HEK293 (cell line): ENCODE results near the gene CSNK2A2.

Experiments used
- CTCF ChIA-PET: fragments of 350-600 bp; formaldehyde crosslinking; extraction: SDS; loops from one replicate; lab custom pipeline; 2021; ENCODE audit warnings: antibody characterized with exemption; lab: Yijun Ruan, JAX
- POLR2A ChIA-PET: fragments of 300-600 bp; formaldehyde crosslinking; extraction: SDS; loops from one replicate; lab custom pipeline; 2020; ENCODE audit warnings: antibody characterized with exemption, inconsistent platforms; lab: Yijun Ruan, JAX
- H3K27ac ChIP-seq: fragments of 200-500 bp; sonication (Bioruptor generic); 2 replicates; pipeline ENCODE4 v1.5.1; 2014; ENCODE audit warnings: low read depth, low read length, control low read depth, inconsistent platforms; ENCODE audit errors: extremely low read depth
- H3K36me3 ChIP-seq, 2 experiments: fragments of 200-500 bp in 1 of 2; sonication (Bioruptor generic) in 1 of 2; 1 replicate in 1 of 2; 2 replicates in 1 of 2; pipeline ENCODE4 v1.5.1; 2014 to 2017; ENCODE audit warnings: inconsistent platforms in 2 of 2, low read length in 2 of 2; ENCODE audit not compliant: control insufficient read depth in 2 of 2, insufficient read depth in 1 of 2
- H3K4me1 ChIP-seq: fragments of 200-500 bp; sonication (Bioruptor generic); 2 replicates; pipeline ENCODE4 v1.5.1; 2014; ENCODE audit warnings: mild to moderate bottlenecking, low read length, inconsistent platforms; ENCODE audit not compliant: control insufficient read depth, insufficient read depth
- H3K4me3 ChIP-seq: 2 replicates; pipeline ENCODE4 v1.5.1; 2011; ENCODE audit warnings: low read depth, mild to moderate bottlenecking, control low read depth, low read length, moderate library complexity
- H3K9me3 ChIP-seq: fragments of 200-500 bp; sonication (Bioruptor generic); 2 replicates; pipeline ENCODE4 v1.5.1; 2014; ENCODE audit warnings: low read depth, low read length, inconsistent platforms; ENCODE audit not compliant: control insufficient read depth, insufficient read depth
- GLIS1 ChIP-seq: fragments of 450-650 bp; formaldehyde crosslinking; IDR thresholded peaks from 2 replicates; pipeline ENCODE4 v1.5.1; 2016; ENCODE audit warnings: missing biosample characterization, missing genetic modification characterization
- MYNN ChIP-seq: fragments of 450-650 bp; formaldehyde crosslinking; IDR thresholded peaks from 2 replicates; pipeline ENCODE4 v1.5.1; 2016; ENCODE audit warnings: missing biosample characterization, missing genetic modification characterization, borderline replicate concordance
- PRDM10 ChIP-seq: fragments of 450-650 bp; formaldehyde crosslinking; IDR thresholded peaks from 2 replicates; pipeline ENCODE4 v1.5.1; 2016; ENCODE audit warnings: missing biosample characterization, missing genetic modification characterization
- TCF7L2 ChIP-seq: IDR thresholded peaks from 2 replicates; pipeline ENCODE4 v1.6.1; 2011; ENCODE audit warnings: low read depth, mild to moderate bottlenecking, inconsistent platforms, low read length, moderate library complexity, borderline replicate concordance
- WT1 ChIP-seq: fragments of 450-650 bp; formaldehyde crosslinking; IDR thresholded peaks from 2 replicates; pipeline ENCODE4 v1.5.1; 2016; ENCODE audit warnings: missing biosample characterization, missing genetic modification characterization
- ZBTB17 ChIP-seq: fragments of 450-650 bp; formaldehyde crosslinking; IDR thresholded peaks from 2 replicates; pipeline ENCODE4 v1.5.1; 2016; ENCODE audit warnings: missing biosample characterization, missing genetic modification characterization
- ZFP41 ChIP-seq: fragments of 450-650 bp; formaldehyde crosslinking; IDR thresholded peaks from 2 replicates; pipeline ENCODE4 v1.5.1; 2016; ENCODE audit warnings: missing biosample characterization, missing genetic modification characterization, borderline replicate concordance
- ZNF10 ChIP-seq: fragments of 450-650 bp; formaldehyde crosslinking; IDR thresholded peaks from 2 replicates; pipeline ENCODE4 v1.5.1; 2017; ENCODE audit warnings: missing biosample characterization, missing genetic modification characterization
- ZNF121 ChIP-seq: fragments of 450-650 bp; formaldehyde crosslinking; IDR thresholded peaks from 2 replicates; pipeline ENCODE4 v1.5.1; 2016; ENCODE audit warnings: missing biosample characterization, missing genetic modification characterization
- ZNF132 ChIP-seq: fragments of 450-650 bp; formaldehyde crosslinking; IDR thresholded peaks from 2 replicates; pipeline ENCODE4 v1.5.1; 2017; ENCODE audit warnings: missing biosample characterization, missing genetic modification characterization, borderline replicate concordance
- ZNF169 ChIP-seq: fragments of 450-650 bp; formaldehyde crosslinking; IDR thresholded peaks from 2 replicates; pipeline ENCODE4 v1.5.1; 2016; ENCODE audit warnings: missing biosample characterization, missing genetic modification characterization
- ZNF214 ChIP-seq: fragments of 450-650 bp; formaldehyde crosslinking; IDR thresholded peaks from 2 replicates; pipeline ENCODE4 v1.5.1; 2017; ENCODE audit warnings: missing biosample characterization, mild to moderate bottlenecking, missing genetic modification characterization, borderline replicate concordance
- ZNF302 ChIP-seq: fragments of 450-650 bp; formaldehyde crosslinking; IDR thresholded peaks from 2 replicates; pipeline ENCODE4 v1.5.1; 2016; ENCODE audit warnings: missing biosample characterization, missing genetic modification characterization, low read depth
- ZNF350 ChIP-seq: fragments of 450-650 bp; formaldehyde crosslinking; IDR thresholded peaks from 2 replicates; pipeline ENCODE4 v1.5.0; 2017; ENCODE audit warnings: missing biosample characterization, mild to moderate bottlenecking, missing genetic modification characterization
- ZNF366 ChIP-seq: fragments of 450-650 bp; formaldehyde crosslinking; conservative IDR thresholded peaks from 2 replicates; pipeline ENCODE4 v1.5.1; 2016; ENCODE audit warnings: missing biosample characterization, missing genetic modification characterization
- ZNF391 ChIP-seq: fragments of 450-650 bp; formaldehyde crosslinking; IDR thresholded peaks from 2 replicates; pipeline ENCODE4 v1.5.1; 2016; ENCODE audit warnings: low read depth, missing biosample characterization, missing genetic modification characterization, borderline replicate concordance
- ZNF501 ChIP-seq: fragments of 450-650 bp; formaldehyde crosslinking; IDR thresholded peaks from 2 replicates; pipeline ENCODE4 v1.5.1; 2016; ENCODE audit warnings: missing biosample characterization, missing genetic modification characterization
- ZNF514 ChIP-seq: fragments of 450-650 bp; formaldehyde crosslinking; IDR thresholded peaks from 2 replicates; pipeline ENCODE4 v1.5.1; 2016; ENCODE audit warnings: missing biosample characterization, missing genetic modification characterization
- ZNF544 ChIP-seq: fragments of 450-650 bp; formaldehyde crosslinking; IDR thresholded peaks from 2 replicates; pipeline ENCODE4 v1.5.0; 2017; ENCODE audit warnings: missing biosample characterization, missing genetic modification characterization
- ZNF561 ChIP-seq: fragments of 450-650 bp; IDR thresholded peaks from 2 replicates; pipeline ENCODE4 v1.5.1; 2018; ENCODE audit warnings: missing biosample characterization, missing genetic modification characterization, borderline replicate concordance
- ZNF596 ChIP-seq: fragments of 450-650 bp; IDR thresholded peaks from 2 replicates; pipeline ENCODE4 v1.5.0; 2018; ENCODE audit warnings: missing biosample characterization, mild to moderate bottlenecking, missing genetic modification characterization, moderate library complexity
- ZNF600 ChIP-seq: fragments of 450-650 bp; formaldehyde crosslinking; IDR thresholded peaks from 2 replicates; pipeline ENCODE4 v1.5.1; 2016; ENCODE audit warnings: missing biosample characterization, missing genetic modification characterization
- ZNF660 ChIP-seq: fragments of 450-650 bp; IDR thresholded peaks from 2 replicates; pipeline ENCODE4 v1.5.1; 2018; ENCODE audit warnings: missing biosample characterization, mild to moderate bottlenecking, missing genetic modification characterization
- ZNF830 ChIP-seq: fragments of 450-650 bp; IDR thresholded peaks from 2 replicates; pipeline ENCODE4 v1.5.0; 2018; ENCODE audit warnings: missing biosample characterization, missing genetic modification characterization, low read depth, mild to moderate bottlenecking, moderate library complexity
- ZXDB ChIP-seq: fragments of 450-650 bp; formaldehyde crosslinking; IDR thresholded peaks from 2 replicates; pipeline ENCODE4 v1.5.1; 2016; ENCODE audit warnings: missing biosample characterization, missing genetic modification characterization
- TF ChIP-seq, protein P1 (sequence below): fragments of 450-650 bp; formaldehyde crosslinking; IDR thresholded peaks from 2 replicates; pipeline ENCODE4 v1.5.1; 2016; ENCODE audit warnings: missing biosample characterization, missing genetic modification characterization
- TF ChIP-seq, protein P2 (sequence below): fragments of 450-650 bp; formaldehyde crosslinking; IDR thresholded peaks from 2 replicates; pipeline ENCODE4 v1.5.1; 2016; ENCODE audit warnings: missing biosample characterization, missing genetic modification characterization
- TF ChIP-seq, protein P3 (sequence below): fragments of 450-650 bp; formaldehyde crosslinking; IDR thresholded peaks from 2 replicates; pipeline ENCODE4 v1.5.1; 2016; ENCODE audit warnings: missing biosample characterization, missing genetic modification characterization

The CSNK2A2 gene

DNA sequence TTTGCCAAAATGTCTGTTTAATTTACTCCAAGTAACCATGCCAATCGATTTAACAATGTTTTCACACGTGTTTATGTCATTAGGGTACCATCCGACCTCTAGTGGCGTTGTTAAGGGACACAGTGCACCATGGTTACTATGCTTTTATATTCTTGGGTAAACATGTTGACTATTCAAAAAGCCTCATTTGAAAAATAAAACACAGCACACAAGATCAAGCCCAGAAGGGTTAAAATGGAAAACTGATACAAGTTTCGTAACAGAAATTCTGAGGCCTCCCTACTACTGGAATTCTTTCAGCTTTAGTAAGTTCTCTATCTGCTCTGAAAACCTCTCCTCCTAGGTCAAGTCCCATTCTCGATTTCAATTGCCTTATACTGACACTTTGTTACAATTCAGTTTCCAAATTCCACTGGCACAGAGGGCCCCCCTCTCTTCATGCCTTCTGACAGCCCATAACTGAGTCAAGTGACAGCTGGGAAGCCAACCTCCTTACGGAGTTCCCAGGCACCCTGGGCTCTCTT is 70.8 kb downstream of the CSNK2A2 start:
- Histone ChIP-seq H3K36me3 (no peaks in the 10 kb centered on the region), H3K9me3 (no peaks in the 10 kb centered on the region), H3K4me1 (peaks cover 18% of the 10 kb centered on the region), H3K4me3 (peak overlapping the region; percentile 83), H3K27ac (no peak overlapping the region)
- CTCF ChIA-PET = interaction anchor here (0.6 to 2.6 kb wide), 17 partner anchors 9 to 1350 kb away, joined by 3 to 13 read pairs (median 3); partner anchors contain the start of gene ZNF319
- TF ChIP-seq ZNF600 (tag by site-specific recombination) (no peak), ZNF350 (no peak), ZNF561 (tag by site-specific recombination) (no peak), ZNF544 (tag by site-specific recombination) (no peak), WT1 (tag by site-specific recombination) (no peak), ZNF10 (tag by site-specific recombination) (no peak), ZXDB (tag by site-specific recombination) (0 out of 2 replicates have a peak, but pooled peaks have one; percentile 11), ZNF830 (tag by site-specific recombination) (no peak), ZNF132 (no peak), ZNF514 (tag by site-specific recombination) (no peak), ZNF302 (tag by site-specific recombination) (no peak), ZNF214 (tag by site-specific recombination) (no peak), ZFP41 (no peak), ZNF169 (tag by site-specific recombination) (no peak), ZNF391 (tag by site-specific recombination) (no peak), PRDM10 (peak; percentile 25; the same call in 1 of the 2 replicates), ZNF366 (tag by site-specific recombination) (no peak), ZNF501 (no peak), MYNN (tag by site-specific recombination) (peak; percentile 87), ZNF660 (tag by site-specific recombination) (peak; percentile 38; the same call in 1 of the 2 replicates), ZBTB17 (tag by site-specific recombination) (0 out of 2 replicates have a peak, but pooled peaks have one; percentile 23), ZNF121 (no peak), ZNF596 (tag by site-specific recombination) (no peak), TCF7L2 (no peak), GLIS1 (tag by site-specific recombination) (no peak)
- TF ChIP-seq, protein P1, sequence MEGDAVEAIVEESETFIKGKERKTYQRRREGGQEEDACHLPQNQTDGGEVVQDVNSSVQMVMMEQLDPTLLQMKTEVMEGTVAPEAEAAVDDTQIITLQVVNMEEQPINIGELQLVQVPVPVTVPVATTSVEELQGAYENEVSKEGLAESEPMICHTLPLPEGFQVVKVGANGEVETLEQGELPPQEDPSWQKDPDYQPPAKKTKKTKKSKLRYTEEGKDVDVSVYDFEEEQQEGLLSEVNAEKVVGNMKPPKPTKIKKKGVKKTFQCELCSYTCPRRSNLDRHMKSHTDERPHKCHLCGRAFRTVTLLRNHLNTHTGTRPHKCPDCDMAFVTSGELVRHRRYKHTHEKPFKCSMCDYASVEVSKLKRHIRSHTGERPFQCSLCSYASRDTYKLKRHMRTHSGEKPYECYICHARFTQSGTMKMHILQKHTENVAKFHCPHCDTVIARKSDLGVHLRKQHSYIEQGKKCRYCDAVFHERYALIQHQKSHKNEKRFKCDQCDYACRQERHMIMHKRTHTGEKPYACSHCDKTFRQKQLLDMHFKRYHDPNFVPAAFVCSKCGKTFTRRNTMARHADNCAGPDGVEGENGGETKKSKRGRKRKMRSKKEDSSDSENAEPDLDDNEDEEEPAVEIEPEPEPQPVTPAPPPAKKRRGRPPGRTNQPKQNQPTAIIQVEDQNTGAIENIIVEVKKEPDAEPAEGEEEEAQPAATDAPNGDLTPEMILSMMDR (tag by site-specific recombination) = peak; percentile 62
- TF ChIP-seq, protein P2, sequence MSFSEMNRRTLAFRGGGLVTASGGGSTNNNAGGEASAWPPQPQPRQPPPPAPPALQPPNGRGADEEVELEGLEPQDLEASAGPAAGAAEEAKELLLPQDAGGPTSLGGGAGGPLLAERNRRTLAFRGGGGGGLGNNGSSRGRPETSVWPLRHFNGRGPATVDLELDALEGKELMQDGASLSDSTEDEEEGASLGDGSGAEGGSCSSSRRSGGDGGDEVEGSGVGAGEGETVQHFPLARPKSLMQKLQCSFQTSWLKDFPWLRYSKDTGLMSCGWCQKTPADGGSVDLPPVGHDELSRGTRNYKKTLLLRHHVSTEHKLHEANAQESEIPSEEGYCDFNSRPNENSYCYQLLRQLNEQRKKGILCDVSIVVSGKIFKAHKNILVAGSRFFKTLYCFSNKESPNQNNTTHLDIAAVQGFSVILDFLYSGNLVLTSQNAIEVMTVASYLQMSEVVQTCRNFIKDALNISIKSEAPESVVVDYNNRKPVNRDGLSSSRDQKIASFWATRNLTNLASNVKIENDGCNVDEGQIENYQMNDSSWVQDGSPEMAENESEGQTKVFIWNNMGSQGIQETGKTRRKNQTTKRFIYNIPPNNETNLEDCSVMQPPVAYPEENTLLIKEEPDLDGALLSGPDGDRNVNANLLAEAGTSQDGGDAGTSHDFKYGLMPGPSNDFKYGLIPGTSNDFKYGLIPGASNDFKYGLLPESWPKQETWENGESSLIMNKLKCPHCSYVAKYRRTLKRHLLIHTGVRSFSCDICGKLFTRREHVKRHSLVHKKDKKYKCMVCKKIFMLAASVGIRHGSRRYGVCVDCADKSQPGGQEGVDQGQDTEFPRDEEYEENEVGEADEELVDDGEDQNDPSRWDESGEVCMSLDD (tag by site-specific recombination) = no peak
- TF ChIP-seq, protein P3, sequence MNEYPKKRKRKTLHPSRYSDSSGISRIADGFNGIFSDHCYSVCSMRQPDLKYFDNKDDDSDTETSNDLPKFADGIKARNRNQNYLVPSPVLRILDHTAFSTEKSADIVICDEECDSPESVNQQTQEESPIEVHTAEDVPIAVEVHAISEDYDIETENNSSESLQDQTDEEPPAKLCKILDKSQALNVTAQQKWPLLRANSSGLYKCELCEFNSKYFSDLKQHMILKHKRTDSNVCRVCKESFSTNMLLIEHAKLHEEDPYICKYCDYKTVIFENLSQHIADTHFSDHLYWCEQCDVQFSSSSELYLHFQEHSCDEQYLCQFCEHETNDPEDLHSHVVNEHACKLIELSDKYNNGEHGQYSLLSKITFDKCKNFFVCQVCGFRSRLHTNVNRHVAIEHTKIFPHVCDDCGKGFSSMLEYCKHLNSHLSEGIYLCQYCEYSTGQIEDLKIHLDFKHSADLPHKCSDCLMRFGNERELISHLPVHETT (tag by site-specific recombination) = no peak
- POLR2A ChIA-PET = interaction anchor here (0.5 to 1.4 kb wide), 3 partner anchors 102 to 319 kb away, joined by 3 to 4 read pairs (median 3); partner anchors contain the start of gene USB1
